GM21381 (cell line): ENCODE results near the gene FAM193B.

Experiments used
- ATAC-seq: cut with Tn5 transposase; IDR thresholded peaks from one replicate; pipeline ENCODE4 v1.9.1; 2021; ENCODE audit warnings: mild to moderate bottlenecking, moderate library complexity; ENCODE audit not compliant: unreplicated experiment

The FAM193B gene

GRCh38 chr5:177554474-177555111 is at the start of gene FAM193B:
Gene FAM193B (minus strand): TSS chr5:177554563. CDS start chr5:177554458, 105 bp downstream.
- peak; percentile 85 for ATAC-seq

GRCh38 chr5:177604116-177604521 is 49.8 kb upstream of the FAM193B start:
- ATAC-seq, result no peak

- no peak for ATAC-seq
Measured at GRCh38 chr5:177603631-177604030, 49.3 kb upstream of the FAM193B start.

- ATAC-seq, result no peak
Measured at GRCh38 chr5:177602458-177602830, 48.1 kb upstream of the FAM193B start.

- no peak for ATAC-seq
Measured at GRCh38 chr5:177601577-177602457, 47.5 kb upstream of the FAM193B start.

- ATAC-seq, result no peak
Measured at GRCh38 chr5:177601126-177601525, 46.8 kb upstream of the FAM193B start.

GRCh38 chr5:177600508-177601018 is 46.2 kb upstream of the FAM193B start:
- ATAC-seq, result no peak

GRCh38 chr5:177599731-177600507 is 45.6 kb upstream of the FAM193B start, which contains the start of gene B4GALT7:
Gene B4GALT7 (plus strand): TSS chr5:177600132. CDS start chr5:177600211, 79 bp downstream.
- peak; percentile 82 for ATAC-seq

- no peak for ATAC-seq
Measured at GRCh38 chr5:177598477-177598876, 44.1 kb upstream of the FAM193B start.

GRCh38 chr5:177596775-177597238 is 42.4 kb upstream of the FAM193B start:
- no peak for ATAC-seq

GRCh38 chr5:177595991-177596774 is 41.8 kb upstream of the FAM193B start:
- no peak for ATAC-seq

- ATAC-seq, result no peak
Measured at GRCh38 chr5:177595026-177595585, 40.7 kb upstream of the FAM193B start.

- ATAC-seq, result no peak
Measured at GRCh38 chr5:177594071-177594470, 39.7 kb upstream of the FAM193B start.

GRCh38 chr5:177593511-177593910 is 39.1 kb upstream of the FAM193B start:
- no peak for ATAC-seq

- ATAC-seq, result no peak
Measured at GRCh38 chr5:177592905-177593304, 38.5 kb upstream of the FAM193B start.

- peak; percentile 94 for ATAC-seq
Measured at GRCh38 chr5:177592010-177592834, 37.9 kb upstream of the FAM193B start, which contains the start of gene TMED9. Gene TMED9 (plus strand): TSS chr5:177592203. CDS start chr5:177592215, 12 bp downstream.

- ATAC-seq, result no peak
Measured at GRCh38 chr5:177591690-177592009, 37.3 kb upstream of the FAM193B start.

- no peak for ATAC-seq
Measured at GRCh38 chr5:177590406-177590805, 36.0 kb upstream of the FAM193B start.

GRCh38 chr5:177588413-177588909 is 34.1 kb upstream of the FAM193B start:
- ATAC-seq, result no peak
